A549 treated with GW870086 at 1 μM for 4 hours (cell line): ENCODE results near the gene IFT80. TPM values are rescaled to one million over a fixed set of nuclear protein-coding genes. Genes with fewer than 3 reads are reported as not detected.

Experiments used
- total RNA-seq: library from RNA; stranded (reverse); fragments of 200-300 nt; extraction: Qiagen RNA extraction; gene quantifications from 5 replicates; pipeline ENCODE4 v1.2.3, GENCODE V29; 2022; ENCODE audit warnings: low read depth

Gene IFT80
- total RNA-seq: 8.2 to 15.6 TPM (median 12.2 TPM) in 5 replicates

DNA sequence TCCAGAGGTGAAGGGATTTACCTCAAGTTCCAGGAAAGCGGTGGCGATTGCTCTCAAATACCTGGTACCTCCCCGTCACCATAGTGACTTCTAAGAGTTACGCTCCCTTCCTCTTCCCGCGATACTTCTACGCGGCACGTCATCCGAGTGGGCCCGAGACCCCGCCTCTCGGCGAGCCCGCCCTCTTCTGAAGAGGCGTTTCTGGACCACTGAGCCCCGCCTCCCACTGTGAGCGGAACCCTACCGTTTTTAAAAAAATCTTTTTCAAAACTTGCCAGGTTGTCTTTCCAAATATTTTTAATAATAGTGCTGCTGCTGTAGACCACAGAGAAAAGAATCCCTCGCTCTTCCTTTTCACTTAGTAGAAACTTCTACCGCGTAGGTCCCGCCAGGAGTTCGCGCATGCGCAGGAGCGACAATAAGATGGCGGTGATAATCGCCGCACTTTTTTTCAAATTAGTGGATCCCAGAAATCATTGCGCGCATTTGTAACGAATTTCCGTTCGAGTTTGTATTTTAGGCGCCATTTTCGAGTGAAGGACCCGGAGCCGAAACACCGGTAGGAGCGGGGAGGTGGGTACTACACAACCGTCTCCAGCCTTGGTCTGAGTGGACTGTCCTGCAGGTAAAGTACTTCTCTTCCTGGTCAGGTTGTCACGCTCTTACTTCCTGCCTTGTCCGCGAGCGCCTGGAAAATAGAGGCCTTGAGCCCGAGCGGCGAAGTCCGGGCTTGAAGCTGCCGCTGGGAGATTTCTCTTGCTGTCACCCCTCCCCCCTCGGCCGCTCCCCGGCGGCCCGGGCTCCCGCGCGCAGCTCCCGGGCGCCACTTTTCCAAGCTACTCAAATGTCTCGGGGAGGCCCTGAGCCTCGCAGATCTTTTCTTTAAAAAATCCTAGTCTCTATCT lies at the start of gene IFT80, which contains the start of gene SMC4:
Gene IFT80, minus strand, starts transcription at position 101 of the 905 bp plus-strand sequence. CDS start 14,625 bp downstream, outside the sequence.
Gene SMC4, plus strand, starts transcription at position 526 of the 905 bp plus-strand sequence. CDS start 1,177 bp downstream, outside the sequence.

DNA sequence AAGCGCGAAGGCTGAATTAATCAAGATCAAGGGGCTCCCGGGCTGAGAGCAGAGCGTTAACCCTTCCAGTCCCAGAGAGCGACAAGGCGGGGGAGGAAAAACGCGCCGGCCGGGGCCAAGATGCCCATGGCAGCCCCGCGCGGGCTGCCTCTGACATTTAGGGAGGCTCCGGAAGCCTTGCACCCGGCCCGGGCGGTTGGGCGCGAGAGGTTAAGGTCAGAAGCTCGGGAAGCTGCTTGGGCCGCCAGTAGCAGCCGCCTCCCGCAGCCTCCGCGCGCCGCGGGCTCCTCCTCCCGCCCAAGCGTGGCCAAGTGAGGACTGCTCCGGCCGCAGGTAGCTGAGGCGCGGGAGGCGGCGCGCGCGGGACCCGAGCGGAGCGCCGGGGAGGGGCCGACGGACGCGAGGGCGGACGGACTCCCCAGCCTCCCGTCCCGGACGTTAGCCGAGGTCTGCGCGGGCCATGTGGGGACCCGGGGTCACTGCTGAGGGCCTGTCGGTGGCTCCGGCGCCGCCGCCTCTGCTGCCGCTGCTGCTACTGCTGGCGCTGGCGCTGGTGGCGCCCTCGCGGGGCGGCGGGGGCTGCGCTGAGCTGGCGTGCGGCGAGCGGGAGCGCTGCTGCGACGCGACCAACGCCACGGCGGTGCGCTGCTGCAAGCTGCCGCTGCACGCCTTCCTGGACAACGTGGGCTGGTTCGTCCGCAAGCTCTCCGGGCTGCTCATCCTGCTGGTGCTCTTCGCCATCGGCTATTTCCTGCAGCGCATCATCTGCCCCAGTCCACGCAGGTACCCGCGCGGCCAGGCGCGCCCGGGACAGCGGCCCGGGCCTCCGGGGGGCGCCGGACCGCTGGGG lies 173.6 kb downstream of the IFT80 start, which contains the start of gene C3orf80:
Gene C3orf80, plus strand, starts transcription at position 247 of the 850 bp plus-strand sequence. Its CDS starts 214 bp downstream, at position 461.

Other genes with a start within 250 kb of the IFT80 start
- gene C3orf80, start 173.8 kb downstream of the IFT80 start, total RNA-seq: 1.3 to 1.8 TPM (median 1.4 TPM) in 5 replicates
- gene SMC4, start 425 bp upstream of the IFT80 start, total RNA-seq: 78.5 to 103 TPM (median 85.7 TPM) in 5 replicates
- 6.3 to 12.4 TPM (median 9.0 TPM) in 5 replicates for gene TRIM59, start 50.6 kb upstream of the IFT80 start, total RNA-seq
- 24.4 to 37.2 TPM (median 30.5 TPM) in 5 replicates for gene KPNA4, start 166.3 kb upstream of the IFT80 start, total RNA-seq